T47D (cell line): ENCODE measurements around the gene ATRN.
"Not testable (repeated sequence)": the region's sequence is repeated elsewhere in the genome, so short reads cannot be mapped to it uniquely, and the experiment has no call there.

Source experiments
- DNase-seq, 2 experiments: peaks; one replicate each; pipeline versions ENCODE4 v3.0.0 to v3.0.0-alpha.2; 2011 to 2012; ENCODE audit warnings: low read depth in 1 of 2, low spot score in 1 of 2
- JUND ChIP-seq: IDR thresholded peaks from 2 replicates; pipeline ENCODE4 v1.6.1; 2012; ENCODE audit warnings: low read depth
- in situ Hi-C: cut with HindIII; loops from 2 replicates; pipeline ENCODE4 v1.10.0; 2016; ENCODE audit warnings: low sequenced_read_pairs, low pct_unique_long_range_greater_than_20kb

Gene ATRN

GRCh38 chr20:3563133-3563532 lies 92.3 kb downstream of the ATRN start:
- no peak for DNase-seq
- no peak for TF ChIP-seq JUND
- in situ Hi-C loops = no loop called here

GRCh38 chr20:3563548-3564177 lies 92.8 kb downstream of the ATRN start:
- in situ Hi-C loops = no loop called here

GRCh38 chr20:3565851-3566250 lies 95.0 kb downstream of the ATRN start:
- in situ Hi-C loops = no loop called here
- TF ChIP-seq JUND = no peak
- no peak for DNase-seq

More at GRCh38 chr20:3563548-3564177, 92.8 kb downstream of the ATRN start:
- no peak for TF ChIP-seq JUND
- peak; percentile 18 to 62 for DNase-seq

GRCh38 chr20:3572151-3572550 lies 101.3 kb downstream of the ATRN start:
- in situ Hi-C loops = no loop called here
- no peak for DNase-seq
- no peak for TF ChIP-seq JUND

- in situ Hi-C loops = no loop called here
- no peak for TF ChIP-seq JUND
Measured at GRCh38 chr20:3576363-3576762, 105.5 kb downstream of the ATRN start.

GRCh38 chr20:3577366-3577765 lies 106.5 kb downstream of the ATRN start:
- no peak for DNase-seq
- TF ChIP-seq JUND = no peak
- in situ Hi-C loops = no loop called here

More at GRCh38 chr20:3576363-3576762, 105.5 kb downstream of the ATRN start:
- no peak for DNase-seq

GRCh38 chr20:3580412-3580811 lies 109.6 kb downstream of the ATRN start:
- TF ChIP-seq JUND = no peak
- in situ Hi-C loops = no loop called here
- DNase-seq = no peak

GRCh38 chr20:3583765-3584164 lies 112.9 kb downstream of the ATRN start:
- TF ChIP-seq JUND = no peak
- in situ Hi-C loops = no loop called here
- DNase-seq = no peak

GRCh38 chr20:3586093-3586492 lies 115.3 kb downstream of the ATRN start:
- in situ Hi-C loops = no loop called here
- DNase-seq = no peak
- TF ChIP-seq JUND = no peak

GRCh38 chr20:3590164-3590563 lies 119.3 kb downstream of the ATRN start:
- in situ Hi-C loops = no loop called here
- no peak for DNase-seq
- no peak for TF ChIP-seq JUND

GRCh38 chr20:3592931-3593330 lies 122.1 kb downstream of the ATRN start:
- TF ChIP-seq JUND = no peak
- in situ Hi-C loops = no loop called here
- DNase-seq = no peak

GRCh38 chr20:3595541-3595940 lies 124.7 kb downstream of the ATRN start:
- TF ChIP-seq JUND = no peak
- DNase-seq = no peak
- in situ Hi-C loops = no loop called here

- in situ Hi-C loops = no loop called here
- no peak for TF ChIP-seq JUND
- no peak for DNase-seq
Measured at GRCh38 chr20:3603108-3603507, 132.3 kb downstream of the ATRN start.

- in situ Hi-C loops = not testable (repeated sequence)
Measured at GRCh38 chr20:3605386-3605886, 134.6 kb downstream of the ATRN start.

More at GRCh38 chr20:3605386-3605886, 134.6 kb downstream of the ATRN start:
- not testable (repeated sequence) for DNase-seq
